Measurements from ENCODE around the gene GOLGA6L10.
"Not testable (repeated sequence)": the region's sequence is repeated elsewhere in the genome, so short reads cannot be mapped to it uniquely, and the experiment has no call there.

GRCh38 chr15:82373661-82374060 is 24.4 kb upstream of the GOLGA6L10 start:
- TF ChIP-seq CTCF (conservative IDR thresholded peaks at IDR 0.05; ENCODE audit: low read depth, low read length); EZH2 (IDR thresholded peaks at IDR 0.05; ENCODE audit: borderline replicate concordance, low read depth, low read length, poor library complexity, severe bottlenecking): not testable (repeated sequence)

Data from A673 (cell line).